ENCODE data around the gene TMEM235.

The TMEM235 gene

DNA sequence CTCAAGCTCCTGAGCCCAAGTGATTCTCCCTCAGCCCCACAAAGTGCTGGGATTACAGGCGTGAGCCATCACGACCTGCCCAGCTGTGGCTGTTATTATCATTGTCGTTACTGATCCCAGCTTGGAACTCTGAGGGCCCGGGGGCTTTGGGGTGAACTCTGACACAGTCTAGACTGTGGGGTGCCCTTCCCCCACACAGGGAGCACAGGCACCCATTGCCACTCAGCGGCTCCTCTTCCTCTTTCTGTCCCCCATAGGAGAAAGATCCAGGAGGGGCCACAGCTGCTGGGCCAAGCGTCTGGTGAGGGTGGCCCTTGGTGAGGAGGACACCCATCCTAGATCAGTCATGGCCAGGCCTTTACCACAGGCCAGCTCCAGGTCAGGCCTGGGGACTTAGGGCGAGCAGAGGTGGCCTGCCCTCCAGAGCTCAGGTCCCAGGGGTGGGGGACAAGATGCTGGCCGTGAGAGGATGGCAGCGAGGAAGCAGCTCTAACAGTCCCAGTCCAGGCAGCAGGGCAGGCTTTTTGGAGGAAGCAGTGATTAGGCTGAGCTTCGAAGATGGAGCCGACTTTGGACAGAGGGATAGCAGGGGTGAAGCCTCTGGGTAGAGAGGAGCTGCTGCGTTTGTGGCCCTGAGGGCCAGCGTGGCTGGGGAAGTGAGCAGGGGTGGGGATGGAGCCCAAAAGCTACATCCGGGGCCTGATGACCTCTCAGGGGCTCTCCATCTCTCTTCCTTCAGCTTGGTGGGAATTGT, 24.7 kb downstream of the TMEM235 start:
- DNase-seq: no peak

DNA sequence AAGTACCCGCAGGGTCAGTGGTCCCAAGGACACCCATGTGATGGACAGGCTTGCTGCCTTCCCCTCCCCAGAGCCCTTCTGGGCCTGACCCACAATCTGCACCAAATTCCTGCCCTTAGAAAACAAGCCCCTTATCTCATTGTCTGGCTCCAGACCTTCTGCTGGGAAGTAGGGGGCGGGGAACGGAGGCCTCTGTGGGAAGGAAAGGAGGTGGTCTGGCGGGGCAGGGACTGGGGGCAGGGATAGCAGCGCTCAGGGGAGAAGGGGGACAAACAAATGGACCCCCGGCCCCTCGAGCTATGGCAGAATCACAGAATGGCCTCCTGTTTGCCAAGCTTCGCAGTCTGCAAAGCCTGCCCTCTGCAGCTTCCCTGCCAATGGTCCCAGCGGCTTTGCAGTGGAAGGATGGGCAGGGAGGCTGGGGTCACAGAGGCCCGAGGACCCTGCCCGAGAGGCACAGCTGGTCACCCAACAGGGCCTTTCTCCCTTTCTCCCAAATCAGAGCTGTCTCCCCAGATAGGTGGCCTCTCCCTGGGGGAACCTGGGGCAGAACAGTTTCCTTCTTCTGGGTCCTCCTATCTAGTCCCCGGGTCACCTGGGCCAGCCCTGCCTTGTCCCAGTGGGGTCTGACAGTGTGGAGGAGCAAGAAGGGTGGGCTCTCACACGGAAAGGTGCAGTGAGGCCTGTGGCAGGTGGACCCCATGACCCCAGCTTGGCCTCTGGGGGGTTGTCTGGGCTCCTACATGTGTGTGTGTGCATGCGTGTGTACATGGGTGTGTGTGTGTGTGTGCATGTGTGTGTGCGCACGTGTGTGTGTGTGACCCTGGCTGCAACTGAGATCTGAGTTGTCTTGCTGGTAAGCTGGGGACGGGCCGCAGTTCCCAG, 25.5 kb downstream of the TMEM235 start:
- no peak for DNase-seq

- DNase-seq: no peak
These were observed 26.4 kb downstream of the TMEM235 start for GRCh38 chr17:78257810-78258322.

DNA sequence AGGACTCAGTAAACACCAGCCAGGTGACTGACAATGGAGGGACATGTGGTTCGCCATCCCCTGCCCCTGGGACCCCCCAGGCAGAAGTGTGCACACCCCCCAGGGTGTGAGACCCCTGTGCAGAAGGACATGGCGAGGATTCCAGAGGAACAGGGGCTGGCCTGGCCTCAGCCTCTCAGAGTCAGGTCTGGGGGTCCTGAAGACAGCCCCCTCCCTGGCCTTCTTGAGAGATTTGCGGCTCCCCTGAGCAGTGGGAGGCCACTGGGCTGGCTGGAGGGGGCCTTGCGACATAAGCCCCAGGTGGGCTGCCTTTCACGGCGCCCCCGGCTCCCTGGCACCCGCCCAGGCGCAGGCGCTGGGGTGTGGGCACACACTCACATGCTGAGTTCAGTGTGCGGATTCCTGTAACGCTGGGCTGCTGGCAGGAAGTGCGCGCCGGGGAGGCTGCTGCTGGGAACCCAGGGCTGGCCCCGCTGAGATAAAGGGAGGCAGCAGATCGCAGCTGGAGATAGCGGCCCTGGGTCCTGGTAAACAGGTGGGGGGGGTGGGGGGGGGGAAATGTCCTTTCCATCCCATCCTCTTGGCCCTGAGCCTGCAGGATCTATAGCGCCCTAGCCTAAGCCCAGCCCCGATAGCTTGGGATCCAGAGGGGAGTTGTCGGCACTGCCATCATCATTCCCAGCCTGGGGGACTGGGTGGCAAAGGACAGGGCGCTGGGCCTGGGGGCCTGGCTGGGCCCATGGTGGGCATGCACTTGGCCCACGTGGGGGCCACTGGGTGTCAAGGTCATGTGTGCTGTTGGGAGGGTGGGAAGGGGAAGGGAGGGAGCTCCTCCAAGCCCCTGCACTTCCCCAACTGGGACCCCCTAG, 27.1 kb downstream of the TMEM235 start:
- peak in 4 of 5 experiments; percentile 39 to 90 (median 48) for DNase-seq

- no peak for DNase-seq
These were observed 27.7 kb downstream of the TMEM235 start for GRCh38 chr17:78259192-78259554.

DNA sequence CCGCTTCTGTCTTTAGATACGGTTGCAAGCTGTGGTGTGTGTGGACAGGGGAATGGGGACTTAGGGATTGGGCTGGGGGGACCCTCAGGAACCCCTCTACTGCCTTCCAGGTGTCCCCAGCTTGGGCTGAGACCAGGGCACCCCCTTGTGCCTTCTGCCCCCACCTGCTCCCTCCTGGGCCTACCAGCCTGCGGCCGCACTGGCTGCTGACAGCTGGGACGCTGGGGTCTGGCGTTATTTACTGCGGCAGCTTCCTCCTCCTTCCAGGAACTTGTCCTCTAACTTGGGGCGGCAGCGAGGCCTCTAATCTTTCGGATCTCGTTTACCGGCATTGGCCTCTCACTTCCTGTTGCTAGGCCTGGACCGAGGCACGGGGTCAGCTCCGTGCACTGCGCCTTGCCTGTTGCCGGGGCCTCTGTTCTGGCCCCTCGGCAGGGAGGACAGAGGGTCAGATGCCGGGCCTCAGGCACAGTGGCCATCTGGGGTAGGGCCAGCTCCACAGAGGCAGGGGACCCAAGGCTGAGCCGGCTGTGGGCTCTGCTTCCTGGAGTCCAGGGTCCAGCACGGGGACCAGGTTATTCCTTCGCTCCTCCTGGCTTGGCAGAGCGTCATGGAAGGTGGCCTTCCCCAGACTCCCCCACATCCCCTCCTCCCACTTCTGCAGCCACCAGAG, 31.8 kb downstream of the TMEM235 start:
- DNase-seq: peak in 1 of 5 experiments; percentile 62

DNA sequence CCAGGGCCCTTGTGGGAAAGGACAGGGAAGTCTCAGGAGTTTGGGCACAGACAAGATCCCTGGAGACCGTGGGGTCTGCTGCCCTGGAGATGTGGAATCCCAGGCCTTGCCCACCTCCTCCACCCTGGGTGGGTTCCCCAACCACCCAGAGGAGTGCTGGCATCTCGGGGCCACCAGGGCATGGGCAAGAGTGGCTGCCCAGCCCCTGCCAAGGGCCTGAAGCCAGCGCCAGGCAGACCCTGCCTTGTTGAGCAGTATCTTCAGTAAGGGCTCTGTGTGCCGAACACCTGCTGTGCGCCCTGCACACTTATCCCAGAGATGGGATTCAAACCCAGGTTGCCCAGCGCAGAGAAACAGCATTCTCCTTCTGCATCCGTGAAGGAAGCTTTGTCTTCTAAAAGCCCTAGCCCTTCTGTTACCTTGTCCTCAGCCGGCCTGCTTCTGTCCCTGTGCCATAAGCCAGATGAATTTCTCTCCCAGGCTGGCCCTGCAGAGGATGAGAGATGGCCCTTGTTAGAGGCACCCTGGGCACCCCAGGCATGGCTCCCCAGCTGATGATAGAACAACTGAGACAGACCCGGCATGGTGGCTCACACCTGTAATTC, 32.4 kb downstream of the TMEM235 start:
- DNase-seq: no peak

DNA sequence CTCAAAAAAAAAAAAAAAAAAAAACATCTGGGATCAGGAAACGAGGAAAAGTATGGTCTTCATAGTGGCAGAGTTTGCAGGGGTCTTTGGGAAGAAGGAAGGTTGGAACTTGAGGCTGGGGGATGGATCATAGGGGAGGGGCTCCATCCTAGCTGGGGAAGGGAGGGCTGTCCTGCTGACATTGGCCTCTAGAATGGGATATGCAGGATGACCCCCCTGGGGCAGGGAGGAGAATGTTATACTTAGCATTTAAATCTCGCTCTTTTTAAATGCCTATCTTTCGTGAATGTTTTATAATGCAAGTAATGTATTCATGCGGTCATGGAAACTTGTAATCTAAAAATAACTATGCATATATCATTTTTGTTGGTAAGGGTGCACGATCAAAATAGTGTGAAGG, 33.2 kb downstream of the TMEM235 start:
- DNase-seq: no peak

DNA sequence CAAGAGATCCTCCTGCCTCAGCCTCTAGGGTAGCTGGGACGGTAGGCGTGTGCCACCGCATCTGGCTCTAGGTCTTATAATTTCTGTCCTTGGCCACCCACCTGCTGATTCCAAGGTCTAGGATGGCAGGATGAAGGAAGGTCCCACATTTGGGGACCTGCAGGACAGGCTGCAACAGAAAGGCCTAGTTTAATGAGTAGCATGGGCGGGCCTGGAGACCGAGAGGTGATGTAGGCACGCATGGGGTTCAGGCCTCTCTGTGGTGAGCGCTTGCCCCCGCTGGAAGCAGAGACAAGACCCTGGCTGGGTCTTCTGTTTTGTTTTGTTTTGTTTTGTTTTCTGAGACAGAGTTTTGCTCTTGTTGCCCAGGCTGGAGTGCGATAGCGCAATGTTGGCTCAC, 33.7 kb downstream of the TMEM235 start:
- no peak for DNase-seq

DNA sequence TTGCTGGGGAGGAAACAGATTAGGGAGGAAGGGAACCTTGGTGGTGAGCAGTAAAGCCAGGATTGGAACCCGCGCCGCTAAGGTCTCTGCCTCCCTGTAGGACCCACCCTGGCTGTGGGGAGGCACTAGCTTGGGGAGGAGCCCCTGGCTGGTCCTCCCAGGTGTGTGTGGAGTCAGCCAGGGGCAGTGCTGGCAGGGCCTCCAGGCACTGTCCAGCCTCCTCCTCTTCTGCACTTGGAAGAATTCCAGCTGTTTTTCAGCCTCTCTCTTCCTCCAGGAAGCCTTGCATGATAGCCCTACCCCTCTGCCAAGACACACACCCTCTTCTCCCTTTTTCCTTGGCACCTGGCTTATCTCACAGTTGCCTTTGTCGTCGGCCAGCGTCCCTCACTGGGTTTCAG, 34.8 kb downstream of the TMEM235 start:
- no peak for DNase-seq

DNA sequence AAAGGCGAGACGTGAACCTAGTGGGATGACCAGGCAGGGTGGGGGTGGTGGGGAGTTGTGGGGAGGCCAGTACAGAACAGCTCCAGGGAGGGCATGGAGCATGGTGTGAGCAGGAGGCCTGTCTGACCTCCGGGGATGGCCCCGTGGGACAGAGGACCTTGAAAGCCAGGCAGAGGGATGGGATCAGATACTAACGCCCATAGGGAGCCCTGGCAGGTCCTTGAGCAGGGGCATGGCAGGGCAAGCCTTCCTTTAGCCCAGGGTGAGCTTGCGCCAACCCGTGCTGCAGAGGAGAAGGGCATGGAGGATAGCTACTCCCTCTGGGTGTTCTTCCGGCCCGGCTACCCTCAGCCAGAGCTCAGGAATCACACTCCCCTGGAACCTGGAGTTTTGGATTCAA, 35.3 kb downstream of the TMEM235 start:
- no peak for DNase-seq

DNA sequence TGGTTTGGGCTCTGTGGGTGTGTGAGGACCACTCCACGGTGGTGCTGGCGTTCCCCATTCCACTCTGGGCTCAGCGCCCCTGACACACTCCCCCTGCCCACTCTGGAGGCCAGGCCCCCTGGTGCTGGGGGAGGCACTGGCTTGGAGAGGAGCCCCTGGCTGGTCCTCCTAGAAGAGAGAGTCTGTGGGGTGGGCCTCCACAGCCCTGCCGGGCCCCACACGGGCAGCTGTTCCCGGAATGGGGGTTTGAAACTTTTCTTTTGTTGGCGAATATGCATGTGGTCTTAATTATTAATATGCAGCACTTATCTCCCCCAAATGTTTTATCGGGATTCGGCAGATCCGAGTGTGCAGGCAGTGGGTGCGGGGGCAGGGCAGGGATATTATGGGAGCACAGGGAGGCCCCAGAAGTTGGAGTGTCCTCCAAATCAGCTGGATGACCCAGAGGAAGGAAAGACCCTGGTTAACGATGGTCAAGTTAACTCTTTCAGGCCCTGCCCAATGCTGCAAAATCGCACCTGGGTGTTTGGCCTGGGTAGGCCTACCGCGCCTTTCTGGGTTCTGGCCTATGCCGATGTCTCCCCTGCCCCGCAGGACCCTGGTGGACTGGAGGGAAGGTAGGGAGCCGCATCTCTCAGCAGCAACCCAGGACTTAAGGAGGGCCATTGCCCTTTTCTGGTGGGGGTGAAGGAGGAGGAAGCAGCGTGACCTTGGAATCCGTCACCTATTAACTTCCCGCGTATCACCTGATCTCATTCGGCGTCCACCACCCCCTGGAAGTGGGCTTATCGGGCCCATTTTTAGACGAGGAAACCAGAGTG, 36.0 kb downstream of the TMEM235 start:
- no peak for DNase-seq

DNA sequence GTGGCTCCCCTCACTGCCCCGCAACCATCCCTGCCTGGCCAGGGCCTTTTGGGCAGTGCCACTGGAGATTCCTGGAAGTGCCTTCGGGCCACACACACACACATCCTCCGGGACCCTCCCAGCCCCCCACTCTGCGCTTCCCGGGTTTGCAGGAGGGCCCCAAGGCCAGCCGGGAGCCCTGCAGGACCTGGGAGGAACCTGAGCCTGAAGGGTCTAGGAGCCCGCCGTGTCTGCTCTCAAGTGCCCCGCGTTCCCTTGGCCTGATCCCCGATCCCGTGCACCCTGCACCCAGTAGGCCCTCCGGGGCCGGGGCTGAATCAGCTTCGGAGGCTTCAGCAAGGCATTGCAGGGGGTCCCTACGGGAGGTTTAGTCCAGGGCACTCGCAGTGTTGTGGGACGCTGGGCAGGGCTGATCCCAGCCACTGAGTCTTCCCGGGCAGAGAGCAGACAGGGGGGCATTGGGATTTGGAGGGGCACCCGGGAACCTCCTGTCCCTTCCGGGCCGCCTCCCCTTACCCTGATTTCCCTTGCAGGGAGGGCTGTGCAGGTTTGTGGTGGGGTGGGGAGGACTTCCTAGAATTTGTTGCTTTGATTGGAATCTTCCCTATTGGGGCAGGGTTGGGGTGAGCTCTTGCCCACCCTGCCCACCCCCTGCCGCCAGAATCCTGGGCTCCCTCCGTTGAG, 36.9 kb downstream of the TMEM235 start:
- DNase-seq: no peak

DNA sequence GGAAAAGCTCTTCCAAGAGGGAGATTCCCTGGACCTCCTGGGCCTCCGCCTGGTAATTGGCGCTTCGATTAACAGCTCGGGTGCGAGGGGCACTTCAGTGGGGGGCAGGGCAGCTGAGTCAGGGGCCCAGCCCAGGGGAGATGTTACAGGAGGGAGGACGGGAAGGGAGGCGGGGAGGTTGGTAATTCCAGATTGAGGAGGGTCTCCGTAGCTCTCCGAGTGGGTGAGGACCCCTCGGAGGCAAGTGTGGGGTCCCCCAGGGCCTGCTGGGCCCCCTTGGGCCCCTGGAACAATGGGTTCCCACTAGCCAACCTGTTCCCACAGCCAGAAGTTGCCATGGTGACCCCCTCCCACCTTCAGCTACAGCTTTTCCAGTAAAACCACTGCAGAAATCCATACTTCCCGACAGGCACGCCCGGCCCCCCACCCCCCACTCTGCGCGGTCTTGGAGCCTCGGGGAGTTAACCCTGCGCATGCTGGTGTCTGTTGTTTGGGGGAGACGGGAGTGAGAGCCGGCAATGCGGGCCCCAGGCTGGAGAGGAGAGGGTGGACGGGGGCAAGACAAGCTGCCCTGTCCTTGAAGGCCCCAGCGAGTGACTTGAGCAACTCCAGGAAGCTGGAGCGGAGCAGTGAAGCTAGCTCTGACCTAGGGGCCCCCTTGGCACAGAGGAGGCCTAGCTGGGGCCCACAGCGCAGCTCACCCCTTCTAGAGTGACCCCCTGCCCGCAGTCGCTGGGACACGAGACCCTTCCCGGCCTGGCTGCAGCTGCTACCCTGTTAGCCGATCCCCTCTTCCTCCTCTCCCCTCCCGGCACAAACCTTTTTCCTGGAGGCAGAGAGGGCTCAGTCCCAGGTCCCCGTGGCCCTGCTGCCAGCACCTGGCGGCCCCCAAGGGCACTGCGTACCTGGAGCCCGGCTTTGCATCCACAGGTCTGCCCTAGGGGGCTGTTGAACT, 37.8 kb downstream of the TMEM235 start:
- DNase-seq: no peak

DNA sequence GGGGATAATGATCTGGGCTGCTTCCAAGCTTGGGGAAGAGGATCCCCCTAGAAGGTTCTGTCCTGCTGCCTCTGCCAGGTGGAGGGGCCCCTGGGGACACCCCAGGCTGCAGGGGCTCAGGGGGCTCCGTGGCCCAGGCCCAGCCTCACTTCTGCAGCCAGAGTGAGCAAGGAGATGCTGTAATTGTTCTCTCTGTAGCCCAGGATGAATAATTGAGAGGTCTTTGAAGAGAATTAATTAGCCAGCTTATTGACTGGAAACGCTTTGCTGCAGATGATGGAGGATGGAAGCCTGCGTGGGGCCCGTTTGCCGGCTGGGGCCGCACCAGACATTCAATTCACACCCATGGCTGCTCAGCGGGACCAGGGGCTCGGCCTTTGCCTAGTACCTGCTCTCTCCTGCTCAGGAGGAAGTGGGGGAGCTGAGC, 38.5 kb downstream of the TMEM235 start:
- DNase-seq: no peak

- DNase-seq: no peak
These were observed 40.2 kb downstream of the TMEM235 start for GRCh38 chr17:78271419-78272170.

DNA sequence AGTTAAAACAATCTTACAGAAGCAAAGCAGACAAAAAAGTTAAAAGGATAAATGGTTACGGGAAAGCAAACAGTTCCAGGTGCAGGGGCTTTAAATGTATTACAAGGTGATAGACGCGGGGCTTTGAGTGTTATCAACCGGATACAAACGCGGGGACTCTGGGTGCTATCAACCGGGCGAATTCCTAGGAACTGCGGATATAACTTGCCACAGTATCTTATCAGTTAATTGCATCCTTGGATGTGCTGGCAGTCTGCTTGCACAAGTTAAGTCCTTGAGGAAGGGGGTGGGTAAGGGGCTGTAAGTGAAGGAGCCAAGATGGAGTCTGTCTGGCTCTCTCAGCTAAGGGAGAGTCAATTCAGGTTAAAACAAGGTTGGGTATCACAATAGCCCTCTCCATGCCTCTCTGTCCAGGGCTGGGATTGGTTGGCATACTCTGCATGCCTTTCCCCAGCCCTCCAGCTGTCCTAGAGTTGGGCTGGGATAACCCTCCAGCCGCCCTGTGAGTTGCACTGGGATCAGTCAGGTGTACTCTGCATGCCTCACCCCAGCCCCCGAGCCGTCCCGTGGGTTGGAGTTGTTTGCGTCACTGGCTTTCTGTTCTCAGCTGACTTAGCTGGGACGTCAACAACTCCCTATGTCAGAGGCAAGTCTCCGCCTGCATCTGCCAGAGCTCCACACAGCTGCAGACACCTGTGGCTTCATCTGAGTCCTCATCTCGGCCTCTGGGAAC, 40.9 kb downstream of the TMEM235 start:
- DNase-seq: peak in 3 of 5 experiments; percentile 27 to 75 (median 44)

- DNase-seq: no peak
These were observed 41.5 kb downstream of the TMEM235 start for GRCh38 chr17:78272914-78273258.
